SK-N-SH (cell line): ENCODE results near the gene SACM1L. TPM values are rescaled to one million over a fixed set of nuclear protein-coding genes. Genes with fewer than 3 reads are reported as not detected.
"Not testable (repeated sequence)": the region's sequence is repeated elsewhere in the genome, so short reads cannot be mapped to it uniquely, and the experiment has no call there.

Experiments used
- CTCF ChIA-PET: fragments of 300-600, 350-600 bp; formaldehyde crosslinking; extraction: SDS; loops from one replicate; lab custom pipeline; 2021; lab: Yijun Ruan, JAX
- POLR2A ChIA-PET: fragments of 350-600 bp; sonication (Branson Sonifier 250); formaldehyde crosslinking; extraction: SDS; loops from one replicate; lab custom pipeline; 2020; ENCODE audit warnings: antibody characterized with exemption, inconsistent platforms; lab: Yijun Ruan, JAX
- DNase-seq: peaks from one replicate; pipeline ENCODE4 v3.0.0; 2012
- H2AFZ ChIP-seq: fragments of 200-600 bp; sonication (generic); 2 replicates; pipeline ENCODE4 v1.8.1; 2016; ENCODE audit warnings: antibody characterized with exemption, mild to moderate bottlenecking, low read depth
- H3F3A ChIP-seq: fragments of 200-600 bp; sonication (generic); replicated peaks from 2 replicates; pipeline ENCODE3; 2016; ENCODE audit warnings: antibody characterized with exemption, mild to moderate bottlenecking; ENCODE audit not compliant: insufficient read depth
- H3K27ac ChIP-seq, 2 experiments: fragments of 200-500 bp in 1 of 2; fragments of 200-600 bp in 1 of 2; sonication (Bioruptor generic) in 1 of 2; sonication (generic), shearing (Covaris generic) in 1 of 2; 2 replicates each; pipeline versions ENCODE4 v1.5.1 to v1.6.1; 2014 to 2016; ENCODE audit warnings: low read depth in 2 of 2, inconsistent platforms in 1 of 2, low read length in 1 of 2, mild to moderate bottlenecking in 1 of 2, mixed read lengths in 1 of 2
- H3K27me3 ChIP-seq: fragments of 200-600 bp; sonication (generic), shearing (Covaris generic); 2 replicates; pipeline ENCODE4 v1.6.1; 2016; ENCODE audit warnings: mixed run types; ENCODE audit not compliant: insufficient read depth
- H3K36me3 ChIP-seq, 2 experiments: fragments of 200-500 bp in 1 of 2; fragments of 200-600 bp in 1 of 2; sonication (Bioruptor generic) in 1 of 2; sonication (generic) in 1 of 2; replicated peaks in 1 of 2; 2 replicates each; pipeline versions ENCODE3 to v1.5.1; 2014 to 2016; ENCODE audit warnings: low read length in 1 of 2, mild to moderate bottlenecking in 1 of 2; ENCODE audit not compliant: insufficient read depth in 2 of 2, control insufficient read depth in 1 of 2
- H3K4me1 ChIP-seq, 2 experiments: fragments of 200-500 bp in 1 of 2; fragments of 200-600 bp in 1 of 2; sonication (Bioruptor generic) in 1 of 2; sonication (generic), shearing (Covaris generic) in 1 of 2; 2 replicates each; pipeline versions ENCODE4 v1.5.1 to v1.6.1; 2014 to 2016; ENCODE audit warnings: low read depth in 1 of 2, low read length in 1 of 2, mixed run types in 1 of 2; ENCODE audit not compliant: insufficient read depth in 2 of 2, control insufficient read depth in 1 of 2
- H3K4me2 ChIP-seq: fragments of 200-600 bp; sonication (generic), shearing (Covaris generic); 2 replicates; pipeline ENCODE4 v1.6.1; 2017; ENCODE audit warnings: mixed run types
- H3K4me3 ChIP-seq, 2 experiments: fragments of 200-500 bp in 1 of 2; fragments of 200-600 bp in 1 of 2; sonication (Bioruptor generic) in 1 of 2; sonication (generic), shearing (Covaris generic) in 1 of 2; 2 replicates each; pipeline versions ENCODE4 v1.5.1 to v1.8.1; 2014 to 2016; ENCODE audit warnings: low read depth in 2 of 2, inconsistent platforms in 1 of 2, low read length in 1 of 2, mild to moderate bottlenecking in 1 of 2, mixed read lengths in 1 of 2, moderate library complexity in 1 of 2
- H3K79me2 ChIP-seq: fragments of 200-600 bp; sonication (generic); 2 replicates; pipeline ENCODE4 v1.8.1; 2017; ENCODE audit warnings: mild to moderate bottlenecking; ENCODE audit not compliant: insufficient read depth
- H3K9ac ChIP-seq: fragments of 200-600 bp; sonication (generic); 2 replicates; pipeline ENCODE4 v1.6.1; 2017; ENCODE audit warnings: mixed run types
- H3K9me2 ChIP-seq: fragments of 200-600 bp; sonication (generic); 2 replicates; pipeline ENCODE4 v1.6.1; 2017; ENCODE audit warnings: mixed run types
- H3K9me3 ChIP-seq: fragments of 200-600 bp; sonication (generic); 2 replicates; pipeline ENCODE4 v1.6.1; 2017; ENCODE audit warnings: mixed run types, mild to moderate bottlenecking, moderate library complexity
- H4K20me1 ChIP-seq: fragments of 200-600 bp; sonication (generic); 2 replicates; pipeline ENCODE4 v1.6.1; 2017; ENCODE audit warnings: mild to moderate bottlenecking, mixed run types; ENCODE audit not compliant: insufficient read depth
- CHD2 ChIP-seq: fragments of 150-350 bp; IDR thresholded peaks from 2 replicates; pipeline ENCODE4 v1.6.1; 2018; ENCODE audit warnings: low read length; ENCODE audit not compliant: partially characterized antibody
- FOXM1 ChIP-seq: IDR thresholded peaks from 2 replicates; pipeline ENCODE4 v1.4.0; 2012; ENCODE audit warnings: low read depth, mild to moderate bottlenecking
- GATA2 ChIP-seq: sonication (generic); formaldehyde crosslinking; IDR thresholded peaks from 2 replicates; pipeline ENCODE4 v1.5.0; 2020; ENCODE audit warnings: mild to moderate bottlenecking, missing genetic modification reagents
- MEF2A ChIP-seq: IDR thresholded peaks from 2 replicates; pipeline ENCODE4 v1.4.0; 2012; ENCODE audit warnings: low read depth, borderline replicate concordance
- NFIC ChIP-seq: IDR thresholded peaks from 2 replicates; pipeline ENCODE4 v1.4.0; 2012; ENCODE audit warnings: borderline replicate concordance
- SMC3 ChIP-seq: IDR thresholded peaks from 2 replicates; pipeline ENCODE4 v1.6.1; 2012; ENCODE audit warnings: low read depth, low read length, improper control_type of control experiment
- YY1 ChIP-seq: IDR thresholded peaks from 2 replicates; pipeline ENCODE4 v1.4.0; 2012; ENCODE audit warnings: low read depth, mild to moderate bottlenecking
- WGBS: methylation state at CpG from one replicate; pipeline ENCODE4 v1.1.6; 2017; ENCODE audit warnings: low lambda C conversion rate; 5-methylcytosine and 5-hydroxymethylcytosine counted together
- polyA plus RNA-seq, 3 experiments: library from polyadenylated mRNA; depleted of rRNA; stranded (reverse); fragments of >200 nt; gene quantifications; 2 replicates each; pipeline ENCODE4 v1.2.3, GENCODE V29; 2012
- TF ChIP-seq, protein P1 (sequence below): IDR thresholded peaks from 2 replicates; pipeline ENCODE4 v1.4.0; 2012; ENCODE audit warnings: low read depth, borderline replicate concordance
- TF ChIP-seq, protein P2 (sequence below): fragments of 150-350 bp; IDR thresholded peaks from 2 replicates; pipeline ENCODE4 v1.6.1; 2016; ENCODE audit warnings: mild to moderate bottlenecking, low read depth, low read length
- TF ChIP-seq, protein P3 (sequence below): IDR thresholded peaks from 2 replicates; pipeline ENCODE4 v1.6.1; 2012; ENCODE audit warnings: mild to moderate bottlenecking, low read depth, low read length, moderate library complexity
- TF ChIP-seq, protein P4 (sequence below): IDR thresholded peaks from 2 replicates; pipeline ENCODE4 v1.4.0; 2012; ENCODE audit warnings: low read depth, borderline replicate concordance

SACM1L gene
- polyA plus RNA-seq, 1 of the 3 experiments (the other 2 are of a cell fraction), result 11.2 TPM

DNA sequence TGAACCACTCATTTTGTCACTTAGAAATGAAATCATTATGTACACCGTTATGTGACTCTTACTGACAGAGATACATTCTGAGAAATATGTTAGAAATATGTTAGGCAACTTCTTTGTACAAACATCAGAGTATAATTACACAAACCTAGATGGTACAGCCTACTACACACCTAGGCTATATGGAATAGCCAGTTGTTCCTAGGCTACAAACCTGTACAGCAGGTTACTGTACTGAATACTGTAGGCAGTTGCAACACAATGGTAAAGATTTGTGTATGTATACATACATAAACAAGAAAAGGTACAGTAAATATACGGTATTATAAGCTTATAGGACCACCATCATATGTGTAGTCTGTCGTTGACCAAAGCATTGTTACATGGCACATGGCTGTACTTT is 3.7 kb downstream of the SACM1L start (continued):
- TF ChIP-seq, protein P1, sequence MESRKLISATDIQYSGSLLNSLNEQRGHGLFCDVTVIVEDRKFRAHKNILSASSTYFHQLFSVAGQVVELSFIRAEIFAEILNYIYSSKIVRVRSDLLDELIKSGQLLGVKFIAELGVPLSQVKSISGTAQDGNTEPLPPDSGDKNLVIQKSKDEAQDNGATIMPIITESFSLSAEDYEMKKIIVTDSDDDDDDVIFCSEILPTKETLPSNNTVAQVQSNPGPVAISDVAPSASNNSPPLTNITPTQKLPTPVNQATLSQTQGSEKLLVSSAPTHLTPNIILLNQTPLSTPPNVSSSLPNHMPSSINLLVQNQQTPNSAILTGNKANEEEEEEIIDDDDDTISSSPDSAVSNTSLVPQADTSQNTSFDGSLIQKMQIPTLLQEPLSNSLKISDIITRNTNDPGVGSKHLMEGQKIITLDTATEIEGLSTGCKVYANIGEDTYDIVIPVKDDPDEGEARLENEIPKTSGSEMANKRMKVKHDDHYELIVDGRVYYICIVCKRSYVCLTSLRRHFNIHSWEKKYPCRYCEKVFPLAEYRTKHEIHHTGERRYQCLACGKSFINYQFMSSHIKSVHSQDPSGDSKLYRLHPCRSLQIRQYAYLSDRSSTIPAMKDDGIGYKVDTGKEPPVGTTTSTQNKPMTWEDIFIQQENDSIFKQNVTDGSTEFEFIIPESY, result no peak
- TF ChIP-seq MEF2A (no peak), YY1 (no peak), CHD2 (no peak), NFIC (no peak)
- TF ChIP-seq, protein P2, sequence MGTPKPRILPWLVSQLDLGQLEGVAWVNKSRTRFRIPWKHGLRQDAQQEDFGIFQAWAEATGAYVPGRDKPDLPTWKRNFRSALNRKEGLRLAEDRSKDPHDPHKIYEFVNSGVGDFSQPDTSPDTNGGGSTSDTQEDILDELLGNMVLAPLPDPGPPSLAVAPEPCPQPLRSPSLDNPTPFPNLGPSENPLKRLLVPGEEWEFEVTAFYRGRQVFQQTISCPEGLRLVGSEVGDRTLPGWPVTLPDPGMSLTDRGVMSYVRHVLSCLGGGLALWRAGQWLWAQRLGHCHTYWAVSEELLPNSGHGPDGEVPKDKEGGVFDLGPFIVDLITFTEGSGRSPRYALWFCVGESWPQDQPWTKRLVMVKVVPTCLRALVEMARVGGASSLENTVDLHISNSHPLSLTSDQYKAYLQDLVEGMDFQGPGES, result no peak

DNA sequence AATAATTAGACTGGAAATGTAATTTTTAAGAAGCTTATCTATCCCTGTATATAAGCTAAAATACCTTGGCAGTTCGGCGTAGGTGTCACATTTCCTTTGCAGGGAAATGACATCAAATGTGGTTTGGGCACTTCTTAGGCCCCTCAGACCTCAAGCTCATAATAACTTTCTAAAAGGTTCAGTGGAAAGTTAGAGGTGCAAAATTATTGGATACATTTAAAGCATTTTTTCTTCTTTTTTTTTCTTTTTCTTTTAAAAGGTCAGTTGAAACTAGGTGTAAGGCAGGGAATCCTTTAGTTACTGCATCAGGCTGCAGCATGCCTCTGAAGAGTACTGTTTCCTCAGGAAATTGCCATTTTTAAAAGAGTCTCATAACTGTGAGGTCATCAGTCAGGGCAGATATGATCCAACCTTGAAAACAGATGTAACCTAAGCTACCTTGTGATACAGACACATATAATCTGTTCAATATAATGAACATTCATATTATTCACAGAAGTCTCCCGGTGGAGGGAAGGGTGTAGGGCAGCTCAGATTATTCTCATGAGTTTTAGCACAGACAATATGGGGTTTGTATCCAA is 4.8 kb downstream of the SACM1L start:
- peaks cover 97% of the 10 kb centered on the region for H3K79me2 ChIP-seq
- H2AFZ ChIP-seq, result no peak overlapping the region
- WGBS, result 86% methylated on average over 3 of the region's 3 CpGs
- H3K4me2 ChIP-seq, result no peak overlapping the region
- peaks cover 11 to 25% of the 10 kb centered on the region in 2 experiments for H3K36me3 ChIP-seq
- no peaks in the 10 kb centered on the region for H3K27me3 ChIP-seq
- H3K9me3 ChIP-seq, result no peaks in the 10 kb centered on the region
- H3K9me2 ChIP-seq, result no peaks in the 10 kb centered on the region
- H3K27ac ChIP-seq, result no peak overlapping the region; a peak in 2 of 4 replicates
- no peak overlapping the region for H3K9ac ChIP-seq
- H3K4me1 ChIP-seq, result peaks cover 6 to 14% of the 10 kb centered on the region in 2 experiments; a peak in 2 of 4 replicates
- TF ChIP-seq, protein P3, sequence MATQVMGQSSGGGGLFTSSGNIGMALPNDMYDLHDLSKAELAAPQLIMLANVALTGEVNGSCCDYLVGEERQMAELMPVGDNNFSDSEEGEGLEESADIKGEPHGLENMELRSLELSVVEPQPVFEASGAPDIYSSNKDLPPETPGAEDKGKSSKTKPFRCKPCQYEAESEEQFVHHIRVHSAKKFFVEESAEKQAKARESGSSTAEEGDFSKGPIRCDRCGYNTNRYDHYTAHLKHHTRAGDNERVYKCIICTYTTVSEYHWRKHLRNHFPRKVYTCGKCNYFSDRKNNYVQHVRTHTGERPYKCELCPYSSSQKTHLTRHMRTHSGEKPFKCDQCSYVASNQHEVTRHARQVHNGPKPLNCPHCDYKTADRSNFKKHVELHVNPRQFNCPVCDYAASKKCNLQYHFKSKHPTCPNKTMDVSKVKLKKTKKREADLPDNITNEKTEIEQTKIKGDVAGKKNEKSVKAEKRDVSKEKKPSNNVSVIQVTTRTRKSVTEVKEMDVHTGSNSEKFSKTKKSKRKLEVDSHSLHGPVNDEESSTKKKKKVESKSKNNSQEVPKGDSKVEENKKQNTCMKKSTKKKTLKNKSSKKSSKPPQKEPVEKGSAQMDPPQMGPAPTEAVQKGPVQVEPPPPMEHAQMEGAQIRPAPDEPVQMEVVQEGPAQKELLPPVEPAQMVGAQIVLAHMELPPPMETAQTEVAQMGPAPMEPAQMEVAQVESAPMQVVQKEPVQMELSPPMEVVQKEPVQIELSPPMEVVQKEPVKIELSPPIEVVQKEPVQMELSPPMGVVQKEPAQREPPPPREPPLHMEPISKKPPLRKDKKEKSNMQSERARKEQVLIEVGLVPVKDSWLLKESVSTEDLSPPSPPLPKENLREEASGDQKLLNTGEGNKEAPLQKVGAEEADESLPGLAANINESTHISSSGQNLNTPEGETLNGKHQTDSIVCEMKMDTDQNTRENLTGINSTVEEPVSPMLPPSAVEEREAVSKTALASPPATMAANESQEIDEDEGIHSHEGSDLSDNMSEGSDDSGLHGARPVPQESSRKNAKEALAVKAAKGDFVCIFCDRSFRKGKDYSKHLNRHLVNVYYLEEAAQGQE, result no peak
- no peak for TF ChIP-seq SMC3
- TF ChIP-seq, protein P4, sequence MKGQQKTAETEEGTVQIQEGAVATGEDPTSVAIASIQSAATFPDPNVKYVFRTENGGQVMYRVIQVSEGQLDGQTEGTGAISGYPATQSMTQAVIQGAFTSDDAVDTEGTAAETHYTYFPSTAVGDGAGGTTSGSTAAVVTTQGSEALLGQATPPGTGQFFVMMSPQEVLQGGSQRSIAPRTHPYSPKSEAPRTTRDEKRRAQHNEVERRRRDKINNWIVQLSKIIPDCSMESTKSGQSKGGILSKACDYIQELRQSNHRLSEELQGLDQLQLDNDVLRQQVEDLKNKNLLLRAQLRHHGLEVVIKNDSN, result no peak
- no peak for TF ChIP-seq GATA2 (CRISPR knock-in tag)
- TF ChIP-seq FOXM1, result no peak
- TF ChIP-seq, all 33 proteins: peak for 0
- H3K4me3 ChIP-seq, result no peak overlapping the region
- ChIA-PET CTCF (interaction anchor here (0.7 to 2.6 kb wide), 7 partner anchors 10 to 652 kb away, joined by 3 to 19 read pairs (median 4); no protein-coding TSS in a partner anchor), POLR2A (no interaction called here)
- H3F3A ChIP-seq, result peaks cover 10% of the 10 kb centered on the region
- H4K20me1 ChIP-seq, result peaks cover 54% of the 10 kb centered on the region
- DNase-seq, result peak; percentile 34

DNA sequence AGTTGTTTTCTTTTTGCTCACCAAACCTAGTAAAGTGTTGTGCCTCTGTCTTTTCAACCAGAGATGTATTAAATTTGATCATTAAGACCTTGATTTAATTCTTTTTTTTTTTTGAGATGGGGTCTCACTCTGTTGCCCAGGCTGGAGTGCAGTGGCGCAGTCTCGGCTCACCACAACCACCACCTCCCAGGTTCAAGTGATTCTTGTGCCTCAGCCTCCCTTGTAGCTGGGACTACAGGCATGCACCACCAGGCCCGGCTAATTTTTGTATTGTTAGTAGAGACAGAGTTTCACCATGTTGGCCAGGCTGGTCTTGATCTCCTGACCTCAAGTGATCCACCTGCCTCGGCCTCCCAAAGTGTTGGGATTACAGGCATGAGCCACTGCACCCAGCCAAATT is 6.0 kb downstream of the SACM1L start:
- H3K79me2 ChIP-seq, result peaks cover 99% of the 10 kb centered on the region
- 77% methylated on average over 4 of the region's 4 CpGs for WGBS
- H3K9me2 ChIP-seq, H3K4me3 ChIP-seq, H3K27me3 ChIP-seq, POLR2A ChIA-PET, H3K9ac ChIP-seq, H2AFZ ChIP-seq, H3K27ac ChIP-seq, H3F3A ChIP-seq, DNase-seq, H3K9me3 ChIP-seq, H3K4me2 ChIP-seq: not testable (repeated sequence)
- H4K20me1 ChIP-seq, result peaks cover 62% of the 10 kb centered on the region
- CTCF ChIA-PET, result interaction anchor here (0.7 to 2.6 kb wide), 2 partner anchors 9 to 655 kb away, joined by 3 to 19 read pairs; no protein-coding TSS in a partner anchor
- H3K4me1 ChIP-seq, result peaks cover 6 to 14% of the 10 kb centered on the region in 2 experiments; a peak in 2 of 4 replicates
- peaks cover 11 to 30% of the 10 kb centered on the region in 2 experiments for H3K36me3 ChIP-seq
